Urinary bladder (tissue), 4 donors: ENCODE measurements around the gene MUC5B. TPM values are rescaled to one million over a fixed set of nuclear protein-coding genes. Genes with fewer than 3 reads are reported as not detected.

Experiments used
- DNase-seq: peaks from one replicate; pipeline ENCODE4 v3.0.0-alpha.2; 2015; ENCODE audit errors: extremely low spot score
- H3K27ac ChIP-seq: one replicate; pipeline ENCODE4 v1.5.1; 2013; ENCODE audit warnings: low read depth, mild to moderate bottlenecking, moderate library complexity
- H3K36me3 ChIP-seq: one replicate; pipeline ENCODE4 v1.6.1; 2013; ENCODE audit warnings: mild to moderate bottlenecking, moderate library complexity; ENCODE audit not compliant: insufficient read depth
- H3K4me1 ChIP-seq: one replicate; pipeline ENCODE4 v1.6.1; 2013; ENCODE audit warnings: mild to moderate bottlenecking, moderate library complexity; ENCODE audit not compliant: insufficient read depth
- H3K4me3 ChIP-seq: one replicate; pipeline ENCODE4 v1.5.1; 2013; ENCODE audit warnings: low read depth, low read length
- WGBS: extraction: QIAGEN DNeasy Blood & Tissue Kit; methylation state at CpG from one replicate; pipeline ENCODE4 v1.1.7; 2013; 5-methylcytosine and 5-hydroxymethylcytosine counted together
- polyA plus RNA-seq: library from polyadenylated mRNA; stranded (reverse); fragments of 200-250 nt; gene quantifications from one replicate; pipeline ENCODE4 v1.2.3, GENCODE V29; 2013
- total RNA-seq: library from RNA; depleted of rRNA; stranded (reverse); fragments of >200 nt; gene quantifications from one replicate; pipeline ENCODE4 v1.2.3, GENCODE V29; 2014
- donor health status: healthy with polysubstance abuse.
- donor health status: healthy.

The MUC5B gene
- total and polyA plus RNA-seq, 2 donors: not detected

DNA sequence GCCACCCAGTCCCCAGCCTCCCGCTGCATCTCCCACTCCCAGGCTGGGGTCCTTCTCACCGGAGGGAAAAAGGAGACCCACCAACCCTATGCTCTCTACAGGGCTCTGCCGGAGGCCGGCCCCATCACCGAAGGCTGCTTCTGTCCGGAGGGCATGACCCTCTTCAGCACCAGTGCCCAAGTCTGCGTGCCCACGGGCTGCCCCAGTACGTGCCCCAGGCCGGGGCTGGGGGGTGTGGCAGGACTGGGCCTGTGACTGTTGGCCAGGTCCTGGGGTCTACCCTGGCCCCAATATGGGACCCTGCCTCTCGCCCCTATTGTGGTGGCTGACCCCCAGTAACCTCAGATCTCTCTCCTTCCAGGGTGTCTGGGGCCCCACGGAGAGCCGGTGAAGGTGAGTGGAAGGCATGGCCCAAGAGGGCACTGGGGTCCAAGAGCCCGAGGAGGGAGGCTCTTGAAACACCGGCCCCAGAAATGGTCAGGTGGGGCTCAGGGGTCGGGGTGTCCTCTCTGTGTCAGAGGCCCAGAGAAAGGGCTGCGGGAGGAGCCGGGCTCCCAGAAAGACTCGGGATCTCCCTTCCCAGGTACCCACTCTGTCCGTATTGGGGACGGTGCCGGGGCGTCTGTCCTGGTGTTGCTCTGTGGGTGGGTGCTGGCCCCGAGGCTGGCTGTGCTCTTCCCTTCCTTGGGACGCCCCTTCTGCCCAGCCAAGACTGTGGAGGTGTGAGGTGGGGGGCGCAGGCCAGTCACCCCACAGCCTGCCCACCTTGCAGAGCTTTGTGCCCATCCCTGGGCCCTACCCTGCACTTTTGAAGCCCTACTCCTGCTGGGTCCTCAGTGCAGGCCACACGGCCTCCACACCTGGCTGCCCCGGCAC, 26.1 kb upstream of the MUC5B start:
- WGBS: 73% methylated on average over 28 of the region's 28 CpGs

DNA sequence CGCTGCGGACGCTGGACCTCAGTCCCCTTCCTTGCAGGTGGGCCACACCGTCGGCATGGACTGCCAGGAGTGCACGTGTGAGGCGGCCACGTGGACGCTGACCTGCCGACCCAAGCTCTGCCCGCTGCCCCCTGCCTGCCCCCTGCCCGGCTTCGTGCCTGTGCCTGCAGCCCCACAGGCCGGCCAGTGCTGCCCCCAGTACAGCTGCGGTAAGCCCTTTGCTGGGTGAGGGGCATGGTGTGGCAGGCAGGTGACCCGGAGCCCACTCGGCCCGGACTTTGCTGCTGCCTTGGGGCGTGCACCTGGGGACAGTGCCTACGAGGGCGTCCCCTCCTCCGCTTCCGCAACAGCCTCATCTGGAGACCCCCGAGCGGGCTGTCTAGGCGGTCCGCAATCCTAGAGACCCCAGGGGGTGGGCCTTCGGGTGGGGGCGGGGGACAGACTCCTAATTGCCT, 25.4 kb upstream of the MUC5B start:
- WGBS: 79% methylated on average over 29 of the region's 29 CpGs
- Histone ChIP-seq H3K4me3 (no peak overlapping the region), H3K4me1 (no peaks in the 10 kb centered on the region), H3K36me3 (no peaks in the 10 kb centered on the region), H3K27ac (no peak overlapping the region)
- no peak for DNase-seq

More for the DNA sequence above, 26.1 kb upstream of the MUC5B start:
- Histone ChIP-seq H3K4me1 (no peaks in the 10 kb centered on the region), H3K36me3 (no peaks in the 10 kb centered on the region), H3K4me3 (no peak overlapping the region), H3K27ac (no peak overlapping the region)
- DNase-seq: no peak

DNA sequence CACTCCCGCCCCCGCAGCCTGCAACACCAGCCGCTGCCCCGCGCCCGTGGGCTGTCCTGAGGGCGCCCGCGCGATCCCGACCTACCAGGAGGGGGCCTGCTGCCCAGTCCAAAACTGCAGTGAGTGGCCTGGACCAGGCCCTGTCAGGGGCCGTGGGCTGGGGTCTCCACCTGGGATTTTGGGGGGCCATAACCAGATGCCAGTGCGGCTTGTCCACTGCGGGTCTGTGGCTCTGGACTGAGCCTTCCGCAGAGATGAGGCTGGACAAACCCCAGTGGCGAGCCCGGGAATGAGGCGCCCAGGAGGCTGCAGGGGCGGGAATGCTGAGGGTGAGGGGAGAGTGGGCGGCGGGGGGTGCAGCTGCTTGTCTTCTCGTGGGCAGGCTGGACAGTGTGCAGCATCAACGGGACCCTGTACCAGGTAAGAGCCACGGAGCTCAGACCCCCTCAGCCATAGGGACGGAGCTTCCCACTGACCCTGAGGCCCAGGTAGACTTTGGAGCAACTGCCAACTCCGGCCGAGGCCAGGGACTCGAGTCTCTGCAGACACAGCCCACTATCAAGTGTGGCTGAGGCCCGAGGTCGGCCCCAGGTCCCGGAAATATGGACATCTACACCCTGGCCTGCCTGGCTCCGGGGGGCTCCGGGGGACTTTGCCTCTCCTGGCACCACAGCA, 24.8 kb upstream of the MUC5B start:
- 69% methylated on average over 33 of the region's 33 CpGs for WGBS
- Histone ChIP-seq H3K4me1 (no peaks in the 10 kb centered on the region), H3K4me3 (no peak overlapping the region), H3K27ac (no peak overlapping the region), H3K36me3 (no peaks in the 10 kb centered on the region)
- DNase-seq: no peak

DNA sequence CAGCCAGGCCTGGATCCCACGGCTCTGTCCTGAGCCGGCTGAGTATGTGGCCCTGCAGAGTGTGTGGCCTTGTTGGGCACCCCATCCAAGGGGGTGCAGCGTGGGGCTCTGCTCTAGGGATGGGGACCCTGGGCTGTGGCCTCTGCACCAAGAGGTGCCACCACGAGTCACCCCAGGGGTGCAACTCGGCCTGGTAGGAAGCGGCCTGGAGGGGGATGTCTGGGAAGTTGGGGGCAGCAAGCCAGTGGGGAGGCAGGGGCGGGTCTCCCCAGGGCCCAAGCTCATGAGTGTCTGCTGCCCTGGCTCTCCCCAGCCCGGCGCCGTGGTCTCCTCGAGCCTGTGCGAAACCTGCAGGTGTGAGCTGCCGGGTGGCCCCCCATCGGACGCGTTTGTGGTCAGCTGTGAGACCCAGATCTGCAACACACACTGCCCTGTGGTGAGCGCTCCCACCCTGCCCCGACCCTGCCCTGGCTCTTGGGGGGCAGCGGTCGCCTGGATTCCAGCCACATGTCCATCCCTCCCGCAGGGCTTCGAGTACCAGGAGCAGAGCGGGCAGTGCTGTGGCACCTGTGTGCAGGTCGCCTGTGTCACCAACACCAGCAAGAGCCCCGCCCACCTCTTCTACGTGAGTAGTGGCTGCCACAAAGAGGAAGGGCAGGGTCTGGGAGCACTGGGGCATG, 24.2 kb upstream of the MUC5B start:
- DNase-seq: peak; percentile 32
- WGBS: 73% methylated on average over 26 of the region's 26 CpGs
- no peak overlapping the region for H3K27ac ChIP-seq

DNA sequence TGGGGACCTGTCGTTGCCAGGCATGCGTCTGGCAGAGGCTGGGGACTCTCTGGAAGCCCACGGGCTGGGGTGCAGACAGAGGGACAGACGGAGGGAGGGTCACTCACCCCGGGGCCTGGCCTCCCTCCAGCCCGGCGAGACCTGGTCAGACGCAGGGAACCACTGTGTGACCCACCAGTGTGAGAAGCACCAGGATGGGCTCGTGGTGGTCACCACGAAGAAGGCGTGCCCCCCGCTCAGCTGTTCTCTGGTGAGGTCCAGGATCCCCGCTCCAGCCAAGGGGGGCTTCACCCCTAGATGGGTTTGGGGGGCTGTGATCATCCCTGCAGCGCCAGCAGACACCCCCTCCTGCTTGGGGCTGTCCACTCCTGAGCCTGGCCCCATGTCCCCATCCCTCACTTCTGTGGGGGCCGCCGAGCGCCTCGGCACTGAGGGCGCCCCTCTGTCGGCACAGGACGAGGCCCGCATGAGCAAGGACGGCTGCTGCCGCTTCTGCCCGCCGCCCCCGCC, 23.6 kb upstream of the MUC5B start:
- H3K36me3 ChIP-seq: no peaks in the 10 kb centered on the region
- H3K4me3 ChIP-seq: no peak overlapping the region
- 75% methylated on average over 27 of the region's 27 CpGs for WGBS
- DNase-seq: no peak
- H3K4me1 ChIP-seq: no peaks in the 10 kb centered on the region
- no peak overlapping the region for H3K27ac ChIP-seq

More for the DNA sequence above, 24.2 kb upstream of the MUC5B start:
- Histone ChIP-seq H3K4me3 (no peak overlapping the region), H3K4me1 (no peaks in the 10 kb centered on the region), H3K36me3 (no peaks in the 10 kb centered on the region)

DNA sequence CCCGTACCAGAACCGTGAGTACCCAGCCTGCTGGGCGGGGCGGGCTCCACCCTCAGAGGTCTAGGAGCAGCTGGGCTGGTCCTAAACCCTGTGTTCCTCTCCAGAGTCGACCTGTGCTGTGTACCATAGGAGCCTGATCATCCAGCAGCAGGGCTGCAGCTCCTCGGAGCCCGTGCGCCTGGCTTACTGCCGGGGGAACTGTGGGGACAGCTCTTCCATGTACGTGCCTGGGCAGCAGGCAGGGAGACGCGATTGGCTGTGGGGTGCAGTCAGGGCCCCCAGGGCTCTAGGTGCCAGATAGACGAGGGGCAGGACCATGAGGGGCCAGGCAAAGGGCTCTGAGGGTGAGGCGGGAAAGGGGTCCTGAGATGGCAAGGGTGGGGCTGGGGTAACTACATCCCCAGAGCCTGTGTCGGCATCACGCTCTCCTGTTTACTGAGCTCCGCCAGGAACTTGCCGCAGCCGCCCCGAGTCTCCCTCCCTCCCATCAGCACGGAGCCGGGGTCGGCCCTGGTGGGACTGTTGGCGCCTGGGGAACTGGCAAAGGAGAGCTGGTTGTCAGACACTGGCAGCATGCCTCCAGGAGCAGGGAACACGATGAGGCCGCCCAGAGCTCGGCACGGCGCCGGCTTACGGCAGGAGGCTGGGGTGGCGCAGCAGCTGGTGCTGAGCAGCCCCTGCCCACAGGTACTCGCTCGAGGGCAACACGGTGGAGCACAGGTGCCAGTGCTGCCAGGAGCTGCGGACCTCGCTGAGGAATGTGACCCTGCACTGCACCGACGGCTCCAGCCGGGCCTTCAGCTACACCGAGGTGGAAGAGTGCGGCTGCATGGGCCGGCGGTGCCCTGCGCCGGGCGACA, 22.9 kb upstream of the MUC5B start:
- WGBS: 63% methylated on average over 47 of the region's 47 CpGs
- Histone ChIP-seq H3K4me3 (no peak overlapping the region), H3K27ac (no peak overlapping the region), H3K36me3 (no peaks in the 10 kb centered on the region), H3K4me1 (no peaks in the 10 kb centered on the region)
- no peak for DNase-seq

DNA sequence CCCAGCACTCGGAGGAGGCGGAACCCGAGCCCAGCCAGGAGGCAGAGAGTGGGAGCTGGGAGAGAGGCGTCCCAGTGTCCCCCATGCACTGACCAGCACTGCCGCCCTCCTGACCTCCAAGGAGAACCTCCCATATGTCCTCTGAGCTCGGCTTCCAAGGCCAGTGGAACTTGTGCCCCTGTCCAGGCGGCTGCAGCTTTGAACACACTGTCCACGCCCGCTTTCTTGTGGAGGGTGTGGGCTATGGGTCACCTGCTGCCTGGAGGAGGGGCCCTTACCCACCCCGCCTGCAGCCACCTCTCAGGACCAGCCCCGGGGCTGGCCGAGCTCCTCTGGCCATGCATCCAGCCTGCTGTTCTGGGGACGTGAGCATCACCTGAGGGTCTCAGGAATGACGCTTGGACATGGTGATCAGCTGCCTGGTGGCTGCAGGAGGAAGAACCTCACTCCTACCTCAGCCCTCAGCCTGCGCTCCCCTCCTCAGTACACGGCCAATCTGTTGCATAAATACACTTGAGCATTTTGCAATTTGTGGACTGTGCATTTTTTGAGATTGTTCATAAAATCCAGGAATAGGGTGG, 22.2 kb upstream of the MUC5B start:
- no peak for DNase-seq
- 71% methylated on average over 16 of the region's 16 CpGs for WGBS
- Histone ChIP-seq H3K27ac (no peak overlapping the region), H3K4me1 (no peaks in the 10 kb centered on the region), H3K36me3 (no peaks in the 10 kb centered on the region), H3K4me3 (no peak overlapping the region)

DNA sequence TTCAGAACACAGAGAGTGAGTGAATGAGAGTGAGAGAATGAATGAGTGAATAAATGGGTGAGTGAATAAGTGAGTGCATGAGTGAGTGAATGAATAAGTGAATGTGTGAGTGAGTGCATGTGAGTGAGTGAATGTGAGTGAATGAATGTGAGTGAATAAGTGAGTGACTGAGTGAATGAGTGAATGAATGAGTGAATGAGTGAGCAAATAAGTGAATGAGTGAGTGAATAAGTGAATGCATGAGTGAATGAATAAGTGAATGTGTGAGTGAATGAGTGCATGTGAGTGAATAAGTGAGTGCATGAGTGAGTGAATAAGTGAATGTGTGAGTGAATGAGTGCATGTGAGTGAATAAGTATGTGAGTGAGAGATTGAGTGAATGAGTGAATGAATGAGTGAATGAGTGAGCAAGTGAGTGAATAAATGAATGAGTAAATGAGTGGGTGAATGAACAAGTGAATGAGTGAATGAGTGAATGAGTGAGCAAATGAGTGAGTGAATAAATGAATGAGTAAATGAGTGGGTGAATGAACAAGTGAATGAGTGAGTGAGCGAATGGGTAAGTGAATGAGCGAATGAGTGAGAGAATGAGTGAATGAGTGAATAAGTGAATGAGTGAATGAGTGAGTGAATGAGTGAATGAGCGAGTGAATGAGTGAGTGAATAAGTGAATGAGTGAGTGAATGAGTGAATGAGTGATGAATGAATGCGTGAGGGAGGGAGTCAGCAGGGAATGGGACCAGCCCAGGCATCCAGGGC, 21.3 kb upstream of the MUC5B start:
- Histone ChIP-seq H3K36me3 (no peaks in the 10 kb centered on the region), H3K4me3 (no peak overlapping the region), H3K4me1 (no peaks in the 10 kb centered on the region), H3K27ac (no peak overlapping the region)
- WGBS: 91% methylated on average over 4 of the region's 4 CpGs
- DNase-seq: no peak

DNA sequence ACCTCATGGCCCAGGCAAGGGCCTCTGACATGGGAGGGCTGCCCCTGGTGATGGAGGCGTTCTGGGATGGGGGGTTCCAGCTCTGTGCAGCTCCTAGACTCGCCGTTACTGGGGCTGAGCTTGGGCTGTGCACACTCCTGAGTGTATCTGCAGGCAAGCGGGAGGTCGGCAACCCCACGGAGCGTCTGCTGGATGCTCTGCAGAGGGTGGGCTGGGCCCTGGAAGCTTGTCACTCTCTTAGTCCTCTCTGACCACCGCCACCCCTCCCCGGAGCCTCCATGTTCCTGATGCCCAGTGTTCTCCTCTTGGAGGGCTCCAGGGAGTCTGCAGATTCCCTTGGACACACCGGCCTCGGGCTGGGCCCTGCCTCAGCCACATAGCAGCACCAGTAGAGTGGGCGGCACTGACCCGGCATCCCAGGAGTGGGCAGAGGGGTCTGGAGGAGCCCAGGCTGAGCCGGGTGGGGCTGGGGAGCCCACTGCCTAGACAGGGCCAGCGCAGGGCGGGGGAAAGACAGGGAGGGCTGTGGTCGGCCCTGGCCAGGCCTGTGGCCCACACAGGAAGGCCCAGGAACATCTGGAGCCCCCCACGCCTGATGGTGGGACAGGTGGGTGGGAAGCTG, 20.6 kb upstream of the MUC5B start:
- no peak for DNase-seq
- H3K27ac ChIP-seq: no peak overlapping the region
- H3K36me3 ChIP-seq: no peaks in the 10 kb centered on the region
- H3K4me3 ChIP-seq: no peak overlapping the region
- WGBS: 52% methylated on average over 18 of the region's 18 CpGs
- no peaks in the 10 kb centered on the region for H3K4me1 ChIP-seq

DNA sequence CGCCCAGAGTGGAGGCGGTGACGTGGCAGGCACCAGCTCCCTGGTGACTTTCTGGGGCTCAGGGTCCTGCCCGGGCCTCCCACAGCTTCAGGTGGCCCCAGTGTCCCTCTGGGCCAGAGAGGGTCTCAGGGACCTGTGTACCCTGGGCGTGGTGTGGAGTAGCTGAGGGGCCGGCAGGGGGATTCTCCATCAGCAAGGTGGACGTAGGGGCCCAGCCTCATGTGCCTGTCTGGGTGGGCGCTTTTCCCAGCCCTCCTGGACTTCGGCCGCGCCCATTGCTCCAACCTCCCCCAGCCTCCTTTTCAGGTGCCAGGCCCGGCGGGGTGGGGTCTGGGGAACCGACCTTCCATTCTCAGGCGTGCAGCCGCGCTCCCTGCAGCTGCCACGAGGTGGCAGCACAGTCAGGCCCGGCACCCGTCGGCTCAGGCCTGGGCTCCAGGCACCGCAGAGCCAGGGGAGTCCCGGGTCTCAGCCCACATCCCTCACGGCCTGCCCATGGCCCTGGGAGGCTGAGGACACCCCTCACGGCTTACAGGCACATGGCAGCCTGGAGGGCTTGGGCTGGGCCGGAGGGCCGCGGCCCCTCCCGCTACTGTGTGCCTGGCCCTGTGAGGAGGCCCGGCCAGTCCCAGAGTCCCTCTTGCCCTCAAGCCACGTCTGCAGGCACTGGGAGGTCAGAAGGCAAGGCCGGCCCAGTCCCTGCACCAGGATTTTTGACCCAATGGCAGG, 19.9 kb upstream of the MUC5B start:
- Histone ChIP-seq H3K36me3 (no peaks in the 10 kb centered on the region), H3K4me3 (no peak overlapping the region), H3K4me1 (no peaks in the 10 kb centered on the region), H3K27ac (no peak overlapping the region)
- no peak for DNase-seq
- 23% methylated on average over 32 of the region's 32 CpGs for WGBS

DNA sequence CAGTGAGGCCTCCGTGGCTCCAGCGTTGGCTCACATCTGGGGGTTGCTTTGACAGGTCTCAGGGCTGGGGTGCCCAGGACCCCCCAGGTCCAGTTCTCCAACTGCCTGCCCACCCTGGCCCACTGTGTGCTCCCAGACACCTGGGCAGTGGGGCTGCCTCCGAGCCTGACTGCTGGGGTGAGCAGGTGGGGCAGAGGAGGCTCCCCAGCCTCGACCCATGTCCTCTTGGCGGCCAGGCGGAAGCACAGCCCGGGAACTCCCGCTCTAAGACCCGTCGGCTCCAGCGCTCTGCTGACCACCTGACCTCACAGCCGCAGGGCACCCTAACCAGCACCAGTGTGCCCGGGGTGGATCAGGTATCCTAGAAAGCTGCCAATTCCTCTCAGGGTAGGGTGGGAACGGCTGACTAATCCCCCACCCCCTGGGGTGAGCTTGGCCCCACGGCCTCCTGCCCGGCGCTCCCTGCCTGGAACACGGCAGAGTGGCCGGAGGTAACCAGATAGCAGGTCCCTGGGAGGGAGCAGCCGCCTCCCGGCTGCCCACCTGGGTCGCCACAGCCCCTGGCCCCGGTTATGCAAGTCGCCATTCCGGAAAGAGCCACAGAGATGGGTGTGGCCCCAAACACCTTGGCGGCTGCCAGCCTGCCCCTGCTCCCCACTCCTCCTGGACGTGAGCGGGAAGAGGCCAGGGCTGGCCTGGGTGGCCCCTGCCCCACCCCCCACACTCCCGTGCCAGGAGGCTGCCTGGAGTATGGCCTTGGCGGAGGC, 19.2 kb upstream of the MUC5B start:
- Histone ChIP-seq H3K4me1 (no peaks in the 10 kb centered on the region), H3K36me3 (no peaks in the 10 kb centered on the region), H3K27ac (no peak overlapping the region), H3K4me3 (no peak overlapping the region)
- no peak for DNase-seq
- 74% methylated on average over 30 of the region's 30 CpGs for WGBS
